ENCODE data around the gene STUB1.

Gene STUB1

DNA sequence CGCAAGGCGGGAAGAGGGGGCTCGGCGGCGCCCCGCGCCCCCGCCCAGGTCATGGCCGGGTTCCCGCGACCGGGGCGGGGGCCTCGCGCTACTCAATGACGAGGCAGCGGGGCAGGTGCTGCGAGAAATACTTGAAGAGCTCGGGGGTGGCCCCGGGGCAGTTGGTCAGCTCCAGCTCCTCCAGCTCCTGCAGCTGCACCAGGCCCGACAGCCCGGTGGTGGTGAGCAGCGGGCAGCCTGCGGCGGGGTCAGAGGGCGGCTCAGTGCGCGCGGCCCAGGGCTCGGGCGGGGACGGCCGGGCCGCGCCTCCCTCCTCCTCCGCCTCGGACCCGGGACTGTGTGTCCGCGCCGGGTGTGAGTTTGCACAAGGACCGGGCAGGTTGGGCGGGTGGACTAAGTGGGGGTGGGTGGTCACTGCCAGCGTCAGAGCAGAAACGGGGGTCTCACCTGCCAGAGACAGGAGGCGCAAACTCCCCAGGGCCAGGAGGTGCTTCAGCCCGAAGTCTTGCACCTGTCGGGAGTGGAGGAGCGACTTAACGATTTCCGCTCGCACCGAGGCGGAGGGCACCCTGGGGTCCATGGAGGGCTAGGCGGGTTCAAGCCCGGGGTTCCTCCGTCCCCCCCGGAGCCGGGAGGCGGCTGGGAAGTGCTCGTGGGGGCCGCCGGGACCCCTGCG, 14.1 kb downstream of the STUB1 start:
- DNase-seq (ENCODE audit: low read depth in 2 of 2), result no peak

DNA sequence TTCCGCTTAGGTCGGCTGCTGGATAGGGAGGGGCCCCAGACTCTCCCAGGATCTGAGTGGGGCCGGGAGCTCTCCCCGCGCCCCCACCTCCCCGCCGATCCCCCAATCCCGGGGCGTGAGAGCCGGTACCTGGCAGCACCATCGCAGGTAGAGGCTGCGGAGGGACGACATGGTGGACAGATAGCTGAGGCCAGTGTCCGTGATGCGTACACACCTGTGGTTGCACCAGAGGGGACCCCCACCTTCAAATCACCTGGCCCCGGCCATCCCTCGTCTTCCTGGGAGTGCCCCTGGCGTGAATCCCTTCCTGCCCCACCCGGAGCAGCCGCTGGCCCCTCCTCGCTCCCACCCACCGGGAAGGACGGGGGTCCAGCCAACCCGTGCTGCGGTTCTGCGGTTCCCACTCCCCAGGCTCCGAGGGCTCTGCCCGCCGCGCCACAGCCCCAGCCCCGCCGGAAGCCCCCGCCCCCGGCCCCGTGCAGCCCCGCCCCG, 14.7 kb downstream of the STUB1 start:
- DNase-seq (ENCODE audit: low read depth in 2 of 2), result no peak

DNA sequence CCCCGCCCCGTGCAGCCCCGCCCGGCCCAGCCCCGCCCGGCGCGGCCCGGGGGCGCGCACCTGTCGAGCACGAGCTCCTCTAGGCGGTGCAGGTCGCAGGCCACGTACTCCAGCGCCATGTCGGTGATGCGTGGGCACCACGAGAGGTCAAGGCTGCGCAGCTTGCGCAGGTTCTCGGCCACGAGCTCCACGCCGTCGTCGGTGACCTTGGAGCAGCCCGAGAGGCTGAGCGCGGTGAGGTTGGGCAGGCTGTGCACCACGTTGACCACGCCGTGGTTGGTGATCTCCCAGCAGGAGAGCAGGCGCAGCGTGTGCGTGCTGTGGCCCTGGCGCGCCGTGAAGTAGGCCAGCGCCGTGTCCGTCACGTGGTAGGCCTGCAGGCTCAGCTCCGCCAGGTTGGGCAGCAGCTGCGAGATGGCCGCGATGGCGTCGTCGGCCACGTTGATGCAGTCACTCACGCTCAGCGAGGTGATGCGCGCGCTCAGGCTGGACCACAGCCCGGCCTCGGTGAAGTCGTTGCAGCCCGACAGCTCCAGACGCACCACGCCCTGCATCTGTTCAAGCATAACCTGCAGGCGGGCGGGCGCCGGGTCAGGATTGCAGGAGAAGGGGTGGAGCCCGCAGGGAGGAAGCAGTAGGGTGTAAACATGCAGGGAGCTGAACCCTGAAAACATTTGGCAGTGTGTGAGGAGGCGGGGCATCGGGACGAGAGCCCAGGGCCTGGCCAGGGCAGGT, 15.3 kb downstream of the STUB1 start:
- peak; percentile 66 to 67 for DNase-seq (ENCODE audit: low read depth in 2 of 2)

DNA sequence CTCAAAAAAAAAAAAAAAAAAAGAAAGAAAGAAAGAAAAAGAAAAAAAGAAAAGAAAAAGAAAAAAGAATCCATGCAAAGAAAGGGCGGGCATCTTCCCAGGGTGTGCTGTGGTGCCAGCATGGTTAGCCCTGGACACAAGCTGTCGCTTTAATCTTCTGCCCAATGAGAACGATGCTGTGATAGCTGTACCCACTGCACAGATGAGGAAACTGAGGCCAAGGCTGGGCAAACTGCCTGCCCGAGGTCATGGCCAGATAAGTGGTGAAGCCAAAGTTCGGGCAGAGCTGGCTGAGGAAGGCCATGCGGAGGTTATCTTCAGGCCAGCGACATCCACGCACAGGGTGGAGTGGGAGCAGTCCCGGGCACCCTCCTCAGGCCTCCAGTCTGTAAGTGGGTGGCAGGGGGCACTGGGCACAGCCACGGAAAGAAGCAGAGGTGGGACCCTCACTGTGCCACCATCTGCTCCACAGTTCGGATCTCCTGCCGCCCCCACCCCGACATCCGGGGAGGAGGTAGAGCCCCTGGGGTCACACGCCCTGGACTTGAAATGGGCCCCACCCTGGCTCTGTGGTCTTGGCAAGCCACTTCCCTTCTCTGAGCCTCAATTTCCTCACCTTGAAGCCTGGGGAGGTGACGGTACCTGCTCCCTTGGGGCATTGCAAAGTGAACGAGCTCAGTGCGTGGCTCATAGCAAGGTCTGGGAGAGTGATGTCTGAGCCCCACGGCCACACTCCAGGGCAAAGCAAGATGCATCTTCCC, 18.9 kb downstream of the STUB1 start:
- no peak for DNase-seq (ENCODE audit: low read depth in 2 of 2)

DNA sequence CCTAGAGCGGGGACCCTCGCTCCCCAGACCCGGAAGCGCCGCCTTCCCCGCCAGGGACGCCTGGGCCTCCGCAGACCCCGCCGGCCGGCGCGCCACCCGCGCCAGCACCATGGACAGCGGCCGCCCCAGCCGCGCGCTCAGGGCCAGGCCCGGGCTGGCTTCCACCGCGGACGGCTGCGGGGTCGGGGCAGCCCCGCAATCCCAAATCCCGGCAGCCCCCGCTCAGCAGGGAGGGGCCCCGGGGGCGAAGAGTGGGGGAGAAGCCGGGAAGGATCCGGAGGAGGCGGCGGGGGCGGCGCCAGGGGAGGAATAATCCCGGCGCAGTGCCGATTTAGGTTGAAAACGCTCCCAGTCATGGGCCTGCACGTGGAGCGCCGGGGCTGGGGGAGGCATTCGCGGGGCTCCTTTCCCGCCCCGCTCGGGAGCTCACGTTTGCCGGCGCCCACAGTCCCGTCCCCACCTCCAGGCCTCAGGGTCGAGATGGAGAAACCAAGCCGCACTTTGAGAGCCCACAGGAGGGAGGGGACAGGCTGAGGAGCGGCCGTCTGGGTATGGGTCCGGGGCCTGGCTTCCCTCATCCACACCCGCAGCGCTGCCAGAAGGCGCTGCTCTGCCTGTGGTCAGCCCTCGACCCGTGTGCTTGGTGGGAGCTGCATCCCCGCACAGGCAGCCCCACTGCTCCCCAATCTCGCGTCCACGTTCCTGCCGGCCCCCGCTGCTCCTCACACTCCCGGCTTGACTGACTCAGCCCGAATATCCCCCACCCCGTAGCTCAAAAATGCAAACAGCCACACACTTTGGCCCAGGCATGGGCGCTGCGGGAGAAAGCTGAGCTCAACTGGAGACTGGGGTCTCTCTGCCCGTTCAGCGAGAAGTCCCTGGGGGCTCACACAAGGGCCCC, 20.7 kb downstream of the STUB1 start:
- DNase-seq (ENCODE audit: low read depth in 2 of 2), result peak in 1 of 2 donors; percentile 50

DNA sequence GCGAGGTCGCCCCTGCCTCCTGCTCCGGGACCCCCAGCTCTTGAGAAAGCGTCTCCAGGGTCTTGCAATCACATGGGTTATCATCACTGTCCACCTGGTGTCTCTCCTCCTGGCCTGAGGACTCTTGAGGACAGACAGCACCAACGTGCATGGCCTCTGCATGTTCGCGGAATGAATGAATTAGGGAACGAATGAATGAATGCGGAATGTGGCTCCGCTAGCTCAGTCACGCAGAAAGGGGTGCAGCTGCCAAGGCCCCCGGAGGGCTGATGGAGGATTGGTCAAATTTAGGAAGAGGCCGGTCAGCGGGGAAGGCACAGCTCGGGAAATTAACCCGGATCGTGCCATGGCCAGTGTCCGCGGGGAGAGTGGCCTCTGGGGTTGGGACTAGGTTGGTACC, 22.1 kb downstream of the STUB1 start:
- DNase-seq (ENCODE audit: low read depth in 2 of 2), result no peak

DNA sequence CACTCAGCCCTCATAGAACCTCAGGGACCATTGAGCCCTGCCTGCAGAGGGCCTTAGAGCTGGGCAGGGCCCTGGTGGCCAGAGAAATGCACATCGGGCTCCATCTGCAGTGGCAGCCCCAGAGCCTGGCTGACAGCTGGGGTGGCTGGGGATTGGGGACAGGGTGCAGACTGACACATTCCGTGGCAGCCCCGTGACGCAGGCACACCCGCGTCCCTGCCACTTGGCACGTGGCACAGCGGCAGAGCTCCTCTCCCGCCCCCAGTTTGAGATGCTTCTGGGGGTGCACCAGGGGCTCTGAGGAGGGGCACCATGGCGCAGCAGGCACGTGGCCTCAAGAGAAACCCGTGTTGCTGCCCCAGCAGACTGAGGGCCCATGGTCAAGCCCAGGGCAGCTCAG, 23.2 kb downstream of the STUB1 start:
- DNase-seq (ENCODE audit: low read depth in 2 of 2), result no peak

DNA sequence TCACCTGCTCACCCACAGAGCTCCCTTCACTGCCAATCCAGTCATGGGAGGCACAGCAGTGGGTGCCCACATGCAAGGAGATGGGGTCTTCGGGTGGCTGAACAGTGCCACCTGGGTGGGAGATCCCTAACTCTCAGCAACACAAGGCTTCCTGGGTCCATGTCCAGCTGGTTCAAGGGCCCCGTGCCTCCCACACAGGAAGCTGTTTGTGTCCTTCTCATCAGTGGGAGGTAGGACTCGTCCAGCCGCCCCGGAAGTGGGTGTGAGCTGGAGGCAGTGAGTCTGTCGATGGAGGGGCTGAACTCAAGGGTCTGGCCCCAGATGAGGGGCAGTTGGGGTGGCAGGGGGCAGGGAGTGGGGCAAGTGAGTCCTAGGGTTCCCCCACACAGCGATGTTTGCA, 23.8 kb downstream of the STUB1 start:
- no peak for DNase-seq (ENCODE audit: low read depth in 2 of 2)

DNA sequence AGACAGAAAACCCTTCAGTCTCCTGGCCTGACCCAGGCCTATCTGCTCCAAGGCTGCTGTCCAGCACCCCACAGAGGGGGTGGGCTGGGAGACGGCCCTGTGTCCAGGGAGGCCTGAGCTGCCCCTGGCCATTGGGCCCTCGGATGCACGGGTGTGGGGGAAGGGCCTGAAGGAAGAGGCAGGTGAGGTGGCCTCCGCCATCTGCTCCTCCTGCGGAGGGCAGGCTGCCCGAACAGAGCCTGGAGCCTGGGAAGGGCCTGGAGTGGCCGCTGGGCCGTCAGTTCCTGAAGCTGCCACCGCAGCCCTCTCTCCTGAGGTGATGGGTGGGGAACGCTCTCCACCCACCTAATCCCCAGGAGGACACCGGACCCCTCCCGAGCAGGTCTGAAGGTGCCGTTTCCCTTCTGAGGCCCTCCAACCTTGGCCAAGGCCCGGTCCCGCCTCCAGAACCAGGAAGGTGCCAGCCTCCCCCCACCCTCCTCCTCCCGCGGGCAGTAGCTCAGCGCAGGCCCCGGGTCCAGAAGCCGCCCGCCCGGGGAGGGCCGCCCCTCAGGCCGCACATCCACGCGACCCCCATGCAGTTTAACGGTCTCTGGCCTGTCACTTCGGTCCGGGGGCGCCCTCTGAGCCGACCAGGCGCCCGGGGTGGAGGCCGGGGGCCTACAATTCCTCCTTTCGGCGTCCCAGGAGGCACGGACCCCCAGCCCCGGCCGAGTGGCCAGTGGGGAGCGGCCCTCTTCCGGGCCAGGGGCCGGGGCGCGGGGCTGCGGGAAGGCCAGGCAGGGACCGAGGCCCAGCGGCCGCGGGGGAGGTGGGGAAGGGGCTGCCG, 24.6 kb downstream of the STUB1 start:
- DNase-seq (ENCODE audit: low read depth in 2 of 2), result no peak

DNA sequence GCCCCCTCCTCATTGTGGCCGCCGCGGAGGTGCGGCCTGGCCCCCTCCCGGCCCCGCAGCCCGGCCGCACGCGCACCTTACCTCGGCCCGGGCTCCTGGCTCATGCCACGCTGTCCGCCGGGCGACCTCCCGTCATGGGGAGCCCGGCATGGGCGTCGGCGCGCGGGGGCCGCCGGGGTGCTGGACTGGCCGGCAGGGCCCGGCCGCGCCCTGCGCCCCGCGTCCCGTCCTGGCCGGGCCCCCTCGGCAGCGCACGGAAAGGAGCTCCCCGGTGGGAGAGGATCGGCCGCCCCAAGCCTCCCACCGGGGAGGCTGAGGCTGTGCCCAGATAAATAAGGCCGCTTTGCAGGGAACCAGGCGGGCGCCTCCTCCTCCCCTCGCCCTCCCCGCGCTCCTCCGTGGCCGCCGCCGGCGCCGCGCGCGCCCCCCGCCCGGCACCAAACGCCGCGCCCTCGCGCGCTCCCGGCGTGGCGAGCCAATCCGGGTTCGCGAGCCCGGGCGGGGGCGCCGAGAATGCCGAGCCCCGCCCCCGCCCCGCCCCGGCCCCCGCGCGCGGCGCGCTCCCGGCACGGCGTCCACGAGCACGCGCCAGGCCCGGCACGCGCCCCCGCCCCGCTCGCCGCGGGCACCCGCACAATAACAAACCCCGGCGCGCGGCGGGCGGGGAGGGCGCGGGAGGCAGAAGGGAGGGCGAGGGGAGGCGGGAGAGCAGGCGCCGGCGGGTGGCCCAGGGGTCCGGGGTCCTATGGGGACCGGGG, 25.4 kb downstream of the STUB1 start, which contains the start of gene FBXL16:
Gene FBXL16 (minus strand): TSS at position 371 of the 758 bp plus-strand sequence. CDS start 8,396 bp downstream, outside the sequence.
- no peak for DNase-seq (ENCODE audit: low read depth in 2 of 2)

DNA sequence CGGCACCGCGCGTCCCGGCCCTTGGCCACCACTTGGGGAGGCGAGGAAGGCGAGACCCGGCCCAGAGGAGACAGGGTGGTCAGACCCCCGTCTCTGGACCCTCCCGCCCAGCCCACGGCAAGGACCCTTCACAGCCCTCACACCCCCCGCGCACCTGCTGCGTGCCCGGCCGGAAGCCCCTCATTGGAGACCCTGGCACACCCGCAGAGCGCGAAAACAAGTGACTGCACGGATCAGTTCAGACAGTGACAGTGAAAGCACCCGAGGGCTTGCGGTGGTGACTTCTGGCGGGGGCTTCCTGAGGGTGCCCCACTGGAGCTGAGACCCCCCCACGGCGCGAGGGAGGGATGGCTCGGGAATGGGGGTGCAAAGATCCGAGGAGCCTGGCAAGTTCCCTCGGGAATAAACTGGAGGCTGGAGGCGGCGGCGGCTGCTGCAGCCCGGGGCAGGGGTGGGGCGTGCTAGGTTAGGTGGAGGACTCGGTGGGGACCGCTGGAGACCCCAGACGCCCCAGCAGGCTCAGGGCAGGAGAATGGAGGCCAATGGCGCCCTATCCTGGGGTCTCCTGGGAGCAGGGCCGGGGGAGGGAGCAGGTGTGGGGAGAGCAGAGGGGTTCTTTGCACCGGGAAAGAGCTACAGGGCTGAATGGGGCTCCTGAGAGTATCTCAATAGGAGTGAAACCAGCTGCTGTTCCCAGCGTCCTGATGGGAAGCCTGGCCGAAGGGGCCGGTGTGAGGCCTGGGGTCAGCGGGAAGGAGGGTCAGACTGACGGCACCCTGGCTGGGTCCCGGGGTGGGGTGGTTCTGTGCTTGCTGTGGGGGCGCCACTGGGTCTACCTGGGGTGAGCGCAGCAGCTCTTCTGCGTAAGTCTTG, 26.2 kb downstream of the STUB1 start:
- no peak for DNase-seq (ENCODE audit: low read depth in 2 of 2)

DNA sequence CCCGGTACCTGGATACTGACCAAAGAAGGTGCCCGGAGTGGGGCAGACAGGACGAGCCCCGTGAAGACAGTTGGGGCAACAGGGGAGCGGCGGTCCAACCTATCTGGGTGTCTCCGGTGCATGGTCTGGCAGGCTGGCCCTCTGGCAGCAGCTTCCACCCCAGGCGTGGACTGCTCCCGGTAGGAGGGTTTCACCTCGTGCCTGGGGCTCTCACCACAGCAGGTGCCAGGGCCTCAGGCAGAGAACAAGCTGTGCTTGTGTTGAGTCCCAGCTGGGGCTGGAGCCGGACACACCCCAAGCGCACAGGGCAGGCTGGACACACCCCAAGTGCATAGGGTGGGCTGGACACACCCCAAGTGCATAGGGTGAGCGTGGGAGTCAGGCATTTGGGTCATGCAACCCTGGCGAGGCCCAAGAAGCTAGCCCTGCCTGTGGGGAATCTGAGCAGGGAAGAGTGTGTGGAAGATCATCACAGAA, 26.9 kb downstream of the STUB1 start:
- DNase-seq (ENCODE audit: low read depth in 2 of 2), result no peak

DNA sequence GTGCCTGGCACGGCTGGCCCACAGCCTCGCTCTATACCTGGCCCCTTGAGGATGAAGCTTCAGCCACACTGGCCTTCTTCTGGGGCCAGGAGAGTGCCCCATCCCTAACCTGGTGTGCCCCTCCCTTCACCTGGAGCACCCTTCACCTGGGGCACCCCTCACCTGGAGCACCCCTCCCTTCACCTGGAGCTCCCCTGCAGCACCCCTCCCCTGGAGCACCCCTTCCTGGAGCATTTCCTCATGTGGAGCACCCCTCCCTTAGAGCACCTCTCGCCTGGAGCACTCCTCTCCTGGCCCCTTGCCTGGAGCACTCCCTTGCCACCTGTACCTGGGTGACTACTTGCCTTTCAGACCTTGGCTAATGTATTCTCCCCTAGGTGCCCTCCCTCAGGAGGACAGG, 27.8 kb downstream of the STUB1 start:
- no peak for DNase-seq (ENCODE audit: low read depth in 2 of 2)

DNA sequence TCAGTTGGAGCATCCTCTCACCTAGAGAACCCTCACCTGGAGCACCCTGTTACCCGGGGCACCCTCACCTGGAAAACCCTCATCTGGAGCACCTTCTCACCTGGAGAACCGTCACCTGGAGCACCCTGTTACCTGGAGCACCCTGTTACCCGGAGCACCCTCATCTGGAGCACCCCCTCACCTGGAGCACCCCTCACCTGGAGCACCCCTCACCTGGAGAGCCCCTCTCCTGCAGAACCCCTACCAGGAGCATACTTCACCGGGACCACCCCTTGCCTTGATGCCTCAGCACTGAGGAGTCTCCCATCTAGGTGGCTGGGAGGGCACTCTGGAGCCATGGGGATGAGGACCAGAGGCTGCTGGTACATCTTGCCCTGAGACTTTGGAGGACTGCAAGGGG, 28.7 kb downstream of the STUB1 start:
- DNase-seq (ENCODE audit: low read depth in 2 of 2), result no peak

DNA sequence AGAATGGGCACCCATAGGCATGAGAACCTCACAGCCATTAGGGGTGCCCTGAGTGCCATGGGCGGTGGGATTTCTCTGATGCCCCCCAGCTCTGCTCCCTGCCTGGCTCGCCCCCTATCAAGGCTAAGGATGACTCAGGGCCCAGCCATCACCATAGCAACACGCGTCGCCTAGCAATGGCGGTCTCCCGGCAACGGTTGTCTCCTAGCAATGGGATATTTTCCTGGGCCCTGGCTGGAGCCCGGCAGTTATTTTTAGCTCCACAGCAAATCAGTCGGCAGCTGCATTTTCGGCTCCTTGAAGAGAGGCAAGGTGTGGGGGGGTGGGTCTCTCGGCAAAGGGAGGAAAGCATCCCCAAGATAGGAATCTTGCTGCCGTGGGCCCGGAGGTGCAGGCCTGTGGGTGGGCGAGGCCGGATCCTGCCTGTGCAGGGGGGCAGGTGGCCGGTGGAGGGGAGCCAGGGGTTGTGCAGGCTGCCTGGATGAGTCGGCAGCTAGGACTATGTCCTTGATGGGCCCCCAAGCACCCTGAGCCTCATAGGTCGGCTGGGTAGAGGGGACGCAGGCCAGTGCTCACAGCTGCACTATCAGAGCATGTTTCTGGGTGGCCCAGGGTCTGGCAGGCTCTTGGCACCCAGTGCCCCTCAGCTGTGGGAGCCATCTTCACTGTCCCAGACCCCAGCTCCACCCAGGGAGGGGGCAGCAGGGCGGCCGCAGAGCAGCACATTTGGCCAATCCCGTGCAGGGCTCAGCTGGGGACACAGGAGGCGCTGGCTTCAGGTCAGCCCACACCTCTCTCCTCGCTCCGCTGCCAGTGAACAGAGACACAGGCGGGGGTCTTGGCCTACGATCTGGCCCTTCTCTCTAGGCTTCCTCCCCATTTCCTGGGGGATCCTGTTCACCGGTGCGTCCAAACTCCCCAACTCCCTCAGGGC, 29.6 kb downstream of the STUB1 start:
- no peak for DNase-seq (ENCODE audit: low read depth in 2 of 2)

DNA sequence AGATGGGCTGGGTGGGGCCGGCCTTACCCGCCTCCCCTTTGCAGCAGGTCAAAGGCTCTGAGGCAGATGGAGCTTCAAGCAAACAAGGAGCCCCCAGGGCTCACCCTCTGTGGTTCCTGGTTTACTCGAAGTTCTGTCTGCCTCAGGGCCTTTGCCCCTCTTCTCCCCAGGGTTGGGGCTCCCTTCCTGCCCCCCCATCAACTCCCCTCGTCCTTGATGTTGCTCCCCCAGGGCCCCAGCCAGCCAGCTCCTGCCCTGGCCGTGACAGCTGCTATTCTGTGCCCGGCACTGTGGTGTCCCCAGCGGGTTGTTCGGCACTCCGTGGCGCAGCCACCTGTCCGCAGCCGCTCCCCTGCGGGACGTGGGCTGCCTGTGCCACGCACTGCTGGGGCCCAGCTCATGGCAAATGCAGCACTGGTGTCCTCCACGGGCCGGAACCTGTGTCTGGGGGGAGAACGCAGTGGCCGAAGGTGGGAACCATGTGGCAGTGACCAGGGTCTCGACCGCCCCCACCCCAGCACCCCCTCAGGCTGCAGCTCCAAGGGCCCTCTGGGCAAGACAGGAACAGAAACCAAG, 30.4 kb downstream of the STUB1 start:
- DNase-seq (ENCODE audit: low read depth in 2 of 2), result no peak

DNA sequence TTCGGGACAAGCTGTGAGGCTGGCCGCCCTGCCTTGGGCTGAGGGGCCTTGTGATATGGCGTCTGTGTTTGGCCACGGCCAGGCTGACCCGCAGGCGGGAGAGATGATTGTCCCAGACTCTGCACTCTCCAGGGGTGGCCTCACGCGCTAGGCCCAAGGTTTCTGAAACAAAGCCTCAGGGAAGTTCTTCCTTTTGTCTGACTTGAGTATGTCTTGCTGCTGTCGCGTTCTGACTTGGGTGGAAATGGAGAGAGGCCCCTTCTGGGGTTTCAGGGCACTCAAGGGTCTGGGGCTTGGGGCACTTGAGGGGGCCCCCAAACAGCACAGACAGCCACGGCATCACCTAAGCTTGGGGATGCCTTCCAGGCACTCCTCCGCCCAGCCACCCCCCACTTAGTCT, 30.9 kb downstream of the STUB1 start:
- DNase-seq (ENCODE audit: low read depth in 2 of 2), result no peak

All from stimulated activated CD4-positive, alpha-beta T cell treated with anti-CD3 and anti-CD28 coated beads, Interleukin-1b, Interleukin-23, amount 100 ng/mL, for 4 hours (primary cell).